ENCODE data around the gene UBE2L5. TPM values are rescaled to one million over a fixed set of nuclear protein-coding genes. Genes with fewer than 3 reads are reported as not detected.

The UBE2L5 gene
- total RNA-seq, 2 experiments from 2014 or later: not detected

DNA sequence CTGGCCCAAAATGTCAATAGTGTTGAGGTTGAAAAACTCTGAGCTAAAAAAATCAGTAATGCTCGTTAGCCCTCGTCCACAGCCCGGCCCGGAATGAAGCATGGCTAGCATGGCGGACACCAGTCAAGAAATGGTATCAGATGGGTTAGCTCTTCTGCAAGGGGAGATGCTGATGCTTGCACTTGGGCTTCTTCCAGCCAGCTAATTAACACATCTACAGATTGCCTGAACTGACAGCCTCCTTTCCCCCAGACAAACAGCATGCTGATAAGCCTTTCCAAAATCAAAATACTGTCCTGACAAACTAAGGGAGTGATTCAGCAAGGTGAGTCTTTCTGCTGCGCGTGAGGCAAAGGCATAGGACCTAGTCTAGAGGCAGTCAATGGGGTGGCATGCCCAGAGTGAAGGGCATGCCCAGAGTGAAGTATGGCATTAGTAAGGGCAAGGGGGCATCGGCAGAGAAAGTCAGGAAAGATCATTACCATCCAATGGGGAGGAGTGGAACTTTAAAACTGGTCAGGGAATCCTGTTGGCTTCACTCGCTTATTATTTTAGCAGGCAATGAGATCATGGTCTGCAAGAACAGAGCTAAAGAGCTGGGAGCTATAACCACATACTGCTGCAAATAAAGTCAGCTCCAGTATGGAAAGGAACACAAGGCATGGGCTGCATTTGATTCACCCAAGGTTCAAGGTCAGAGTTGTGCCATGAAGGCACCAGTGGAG lies 30.2 kb upstream of the UBE2L5 start:
- no peaks in the 10 kb centered on the region for H3K27me3 Mint-ChIP-seq (ENCODE audit: low read depth)
- H3K4me3 Mint-ChIP-seq: no peak overlapping the region
- no peak for ATAC-seq
- no peak for DNase-seq
- H3K4me1 Mint-ChIP-seq (ENCODE audit: low read depth): peaks cover 65% of the 10 kb centered on the region
- no peaks in the 10 kb centered on the region for H3K9me3 Mint-ChIP-seq (ENCODE audit: insufficient read depth)
- H3K36me3 Mint-ChIP-seq (ENCODE audit: low read depth): peaks cover 2% of the 10 kb centered on the region
- no peak overlapping the region for H3K27ac Mint-ChIP-seq
- ChIA-PET CTCF (interaction anchor here (0.8 to 5.9 kb wide), 6 partner anchors 10 to 260 kb away, joined by 3 to 69 read pairs (median 8); no protein-coding TSS in a partner anchor), POLR2A (interaction anchor here (0.6 to 5.8 kb wide), 3 partner anchors 9 to 71 kb away, joined by 5 to 94 read pairs (median 5); no protein-coding TSS in a partner anchor)

GRCh38 chr13:30392681-30393045 lies 29.6 kb upstream of the UBE2L5 start:
- DNase-seq (no peak), ATAC-seq (no peak)
- CTCF ChIA-PET: interaction anchor here (1.2 to 5.9 kb wide), 5 partner anchors 10 to 68 kb away, joined by 3 to 69 read pairs (median 12); no protein-coding TSS in a partner anchor
- Mint-ChIP-seq H3K27me3 (ENCODE audit: low read depth) (no peaks in the 10 kb centered on the region), H3K27ac (no peak overlapping the region), H3K4me1 (ENCODE audit: low read depth) (peaks cover 65% of the 10 kb centered on the region), H3K4me3 (no peak overlapping the region), H3K9me3 (ENCODE audit: insufficient read depth) (no peaks in the 10 kb centered on the region), H3K36me3 (ENCODE audit: low read depth) (peaks cover 2% of the 10 kb centered on the region)
- POLR2A ChIA-PET: interaction anchor here (0.6 to 5.8 kb wide), 3 partner anchors 10 to 70 kb away, joined by 5 to 94 read pairs (median 5); no protein-coding TSS in a partner anchor

- no peak for DNase-seq
- Mint-ChIP-seq H3K36me3 (ENCODE audit: low read depth) (peaks cover under 1% of the 10 kb centered on the region), H3K4me1 (ENCODE audit: low read depth) (peaks cover 51% of the 10 kb centered on the region), H3K9me3 (ENCODE audit: insufficient read depth) (no peaks in the 10 kb centered on the region), H3K4me3 (peak overlapping the region; percentile 79), H3K27ac (peak overlapping the region; percentile 97), H3K27me3 (ENCODE audit: low read depth) (no peaks in the 10 kb centered on the region)
- ChIA-PET CTCF (interaction anchor here (0.9 to 5.9 kb wide), 11 partner anchors 10 to 88 kb away, joined by 3 to 69 read pairs (median 5); partner anchors contain the start of genes KATNAL1 and UBE2L5), POLR2A (interaction anchor here (1.0 to 5.8 kb wide), 8 partner anchors 9 to 71 kb away, joined by 3 to 94 read pairs (median 7); partner anchors contain the start of gene HMGB1)
- peak; percentile 87 for ATAC-seq
Observed at GRCh38 chr13:30394751-30395191, 27.5 kb upstream of the UBE2L5 start.

- H3K9me3 Mint-ChIP-seq (ENCODE audit: insufficient read depth): no peaks in the 10 kb centered on the region
- H3K4me3 Mint-ChIP-seq: peak overlapping the region; percentile 79
- H3K27ac Mint-ChIP-seq: peak overlapping the region; percentile 97
- DNase-seq (peak; percentile 84), ATAC-seq (peak; percentile 61)
- no peaks in the 10 kb centered on the region for H3K36me3 Mint-ChIP-seq (ENCODE audit: low read depth)
- no peaks in the 10 kb centered on the region for H3K27me3 Mint-ChIP-seq (ENCODE audit: low read depth)
- POLR2A ChIA-PET: interaction anchor here (1.0 to 5.8 kb wide), 10 partner anchors 10 to 70 kb away, joined by 3 to 94 read pairs (median 5); partner anchors contain the start of genes HMGB1 and UBE2L5
- peaks cover 45% of the 10 kb centered on the region for H3K4me1 Mint-ChIP-seq (ENCODE audit: low read depth)
- CTCF ChIA-PET: interaction anchor here (0.6 to 5.9 kb wide), 9 partner anchors 9 to 216 kb away, joined by 3 to 69 read pairs (median 5); partner anchors contain the start of genes KATNAL1 and UBE2L5
Observed at GRCh38 chr13:30395192-30396158, 26.8 kb upstream of the UBE2L5 start.

DNA sequence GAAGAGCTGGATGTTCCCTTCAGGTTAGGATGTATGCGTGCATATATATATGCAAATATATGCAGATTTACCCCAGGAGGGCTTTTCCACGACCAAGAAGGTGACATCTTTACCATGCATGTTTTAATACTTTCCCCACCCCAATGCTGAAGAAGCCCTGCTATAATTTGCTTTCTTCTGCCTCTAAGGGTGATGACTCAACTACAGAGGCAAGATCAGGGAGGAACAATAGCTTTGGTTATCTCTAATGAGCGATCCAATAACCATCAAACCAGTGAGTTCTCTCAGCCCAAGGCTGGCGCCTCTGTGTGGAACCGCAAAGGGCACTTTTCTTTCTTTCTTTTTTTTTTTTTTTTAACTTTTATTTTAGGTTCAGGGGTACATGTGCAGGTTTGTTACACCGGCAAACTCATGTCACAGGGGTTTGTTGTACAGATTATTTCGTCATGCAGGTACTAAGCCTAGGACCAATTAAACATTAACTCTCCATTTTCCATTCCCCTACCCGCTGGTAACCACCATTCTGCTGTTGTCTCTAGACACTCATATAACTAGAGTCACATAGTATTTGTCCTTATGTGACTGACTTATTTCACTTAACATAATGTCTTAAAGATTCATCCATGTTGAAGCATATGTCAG lies 25.7 kb upstream of the UBE2L5 start:
- no peak overlapping the region for H3K27ac Mint-ChIP-seq
- H3K4me1 Mint-ChIP-seq (ENCODE audit: low read depth): peaks cover 45% of the 10 kb centered on the region
- no peaks in the 10 kb centered on the region for H3K9me3 Mint-ChIP-seq (ENCODE audit: insufficient read depth)
- ChIA-PET CTCF (interaction anchor here (1.9 to 5.9 kb wide), 4 partner anchors 8 to 59 kb away, joined by 5 to 69 read pairs (median 16); no protein-coding TSS in a partner anchor), POLR2A (interaction anchor here (1.1 to 5.8 kb wide), 4 partner anchors 9 to 25 kb away, joined by 3 to 94 read pairs (median 8); partner anchors contain the start of gene UBE2L5)
- ATAC-seq: no peak
- no peaks in the 10 kb centered on the region for H3K27me3 Mint-ChIP-seq (ENCODE audit: low read depth)
- H3K36me3 Mint-ChIP-seq (ENCODE audit: low read depth): no peaks in the 10 kb centered on the region
- DNase-seq: no peak
- peak overlapping the region; percentile 15 for H3K4me3 Mint-ChIP-seq

GRCh38 chr13:30398601-30399072 lies 23.7 kb upstream of the UBE2L5 start:
- H3K27me3 Mint-ChIP-seq (ENCODE audit: low read depth): peaks cover 2% of the 10 kb centered on the region
- ChIA-PET POLR2A (no interaction called here), CTCF (interaction anchor here (4.4 kb wide), 1 partner anchor 9 kb away, joined by 23 read pairs; no protein-coding TSS in a partner anchor)
- H3K4me3 Mint-ChIP-seq: no peak overlapping the region
- H3K9me3 Mint-ChIP-seq (ENCODE audit: insufficient read depth): no peaks in the 10 kb centered on the region
- DNase-seq: no peak
- H3K4me1 Mint-ChIP-seq (ENCODE audit: low read depth): peaks cover 27% of the 10 kb centered on the region
- no peaks in the 10 kb centered on the region for H3K36me3 Mint-ChIP-seq (ENCODE audit: low read depth)
- H3K27ac Mint-ChIP-seq: no peak overlapping the region
- ATAC-seq: no peak

- POLR2A ChIA-PET: interaction anchor here (1.0 kb wide), 1 partner anchor 65 kb away, joined by 4 read pairs; the partner anchor contains the start of gene HMGB1
- peaks cover 8% of the 10 kb centered on the region for H3K27me3 Mint-ChIP-seq (ENCODE audit: low read depth)
- ATAC-seq (no peak), DNase-seq (no peak)
- no peaks in the 10 kb centered on the region for H3K36me3 Mint-ChIP-seq (ENCODE audit: low read depth)
- CTCF ChIA-PET: interaction anchor here (1.6 kb wide), 1 partner anchor 8 kb away, joined by 3 read pairs; no protein-coding TSS in a partner anchor
- no peak overlapping the region for H3K27ac Mint-ChIP-seq
- no peaks in the 10 kb centered on the region for H3K9me3 Mint-ChIP-seq (ENCODE audit: insufficient read depth)
- H3K4me3 Mint-ChIP-seq: no peak overlapping the region
- H3K4me1 Mint-ChIP-seq (ENCODE audit: low read depth): peaks cover 14% of the 10 kb centered on the region
Observed at GRCh38 chr13:30400376-30400775, 21.9 kb upstream of the UBE2L5 start.

- DNase-seq: no peak
- ChIA-PET POLR2A (no interaction called here), CTCF (no interaction called here)
- H3K4me3 Mint-ChIP-seq: no peak overlapping the region
- H3K9me3 Mint-ChIP-seq (ENCODE audit: insufficient read depth): no peaks in the 10 kb centered on the region
- no peaks in the 10 kb centered on the region for H3K36me3 Mint-ChIP-seq (ENCODE audit: low read depth)
- H3K4me1 Mint-ChIP-seq (ENCODE audit: low read depth): peaks cover 5% of the 10 kb centered on the region
- H3K27ac Mint-ChIP-seq: no peak overlapping the region
- peaks cover 10% of the 10 kb centered on the region for H3K27me3 Mint-ChIP-seq (ENCODE audit: low read depth)
- ATAC-seq: no peak
Observed at GRCh38 chr13:30401347-30401746, 20.9 kb upstream of the UBE2L5 start.

DNA sequence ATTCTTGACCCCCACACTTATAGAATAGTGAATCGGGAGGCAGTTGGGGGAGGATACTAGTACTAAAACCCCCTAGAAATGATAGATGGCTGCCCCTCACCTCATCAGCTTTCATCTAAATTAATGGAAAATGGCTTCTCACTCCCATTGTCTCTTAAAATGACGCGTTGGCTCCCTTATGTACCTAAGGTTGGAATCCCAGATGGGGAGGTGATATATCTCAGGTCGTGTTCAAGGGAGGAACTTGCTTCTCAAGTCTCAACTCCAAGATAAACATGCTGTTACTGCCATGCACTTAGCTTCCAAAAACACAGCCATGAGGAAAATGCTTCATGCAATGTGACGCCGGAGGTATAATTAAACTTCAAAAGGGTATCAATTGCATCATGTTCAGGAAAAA lies 18.8 kb upstream of the UBE2L5 start:
- no peak for DNase-seq
- POLR2A ChIA-PET: no interaction called here
- no peaks in the 10 kb centered on the region for H3K36me3 Mint-ChIP-seq (ENCODE audit: low read depth)
- CTCF ChIA-PET: no interaction called here
- no peak overlapping the region for H3K27ac Mint-ChIP-seq
- H3K27me3 Mint-ChIP-seq (ENCODE audit: low read depth): peaks cover 13% of the 10 kb centered on the region
- H3K4me1 Mint-ChIP-seq (ENCODE audit: low read depth): peaks cover 10% of the 10 kb centered on the region
- no peak for ATAC-seq
- H3K4me3 Mint-ChIP-seq: no peak overlapping the region
- no peaks in the 10 kb centered on the region for H3K9me3 Mint-ChIP-seq (ENCODE audit: insufficient read depth)

- Mint-ChIP-seq H3K4me3 (no peak overlapping the region), H3K9me3 (ENCODE audit: insufficient read depth) (no peaks in the 10 kb centered on the region), H3K27ac (no peak overlapping the region), H3K27me3 (ENCODE audit: low read depth) (peaks cover 13% of the 10 kb centered on the region), H3K36me3 (ENCODE audit: low read depth) (no peaks in the 10 kb centered on the region), H3K4me1 (ENCODE audit: low read depth) (peaks cover 15% of the 10 kb centered on the region)
- ChIA-PET POLR2A (interaction anchor here (1.5 to 3.0 kb wide), 2 partner anchors 9 to 31 kb away, joined by 3 to 13 read pairs; no protein-coding TSS in a partner anchor), CTCF (interaction anchor here (1.2 to 1.5 kb wide), 3 partner anchors 8 to 30 kb away, joined by 3 to 9 read pairs (median 7); no protein-coding TSS in a partner anchor)
- DNase-seq (no peak), ATAC-seq (no peak)
Observed at GRCh38 chr13:30404207-30404606, 18.1 kb upstream of the UBE2L5 start.

Data from activated CD8-positive, alpha-beta T cell treated with anti-CD3 and anti-CD28 coated beads, Interleukin-2, amount 10 ng/mL, durations not matched to agents 7 days and 5 days (primary cell).